NCI-H510A (cell line): ENCODE data around the gene CBLC.

Experiments
- DNase-seq: peaks from one replicate; lab custom pipeline; 2025; lab: John Stamatoyannopoulos, UW

The CBLC gene

DNA sequence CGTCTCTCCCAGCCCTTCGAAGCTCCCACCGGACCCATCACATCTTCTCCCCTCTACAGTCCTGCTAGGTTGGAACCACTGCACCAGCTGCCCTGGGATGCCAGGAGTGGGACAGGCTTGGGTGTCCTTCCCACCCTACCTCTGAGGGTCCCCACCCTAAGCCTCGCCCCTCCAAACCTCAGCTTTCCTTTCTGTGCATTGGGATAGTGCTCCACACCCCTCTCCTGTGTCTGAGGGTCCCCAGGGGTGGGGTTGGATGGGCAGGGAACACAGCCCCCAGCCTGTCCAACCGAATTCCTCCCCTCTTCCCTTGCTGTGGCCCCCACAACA is 31.1 kb upstream of the CBLC start:
- DNase-seq = no peak

DNA sequence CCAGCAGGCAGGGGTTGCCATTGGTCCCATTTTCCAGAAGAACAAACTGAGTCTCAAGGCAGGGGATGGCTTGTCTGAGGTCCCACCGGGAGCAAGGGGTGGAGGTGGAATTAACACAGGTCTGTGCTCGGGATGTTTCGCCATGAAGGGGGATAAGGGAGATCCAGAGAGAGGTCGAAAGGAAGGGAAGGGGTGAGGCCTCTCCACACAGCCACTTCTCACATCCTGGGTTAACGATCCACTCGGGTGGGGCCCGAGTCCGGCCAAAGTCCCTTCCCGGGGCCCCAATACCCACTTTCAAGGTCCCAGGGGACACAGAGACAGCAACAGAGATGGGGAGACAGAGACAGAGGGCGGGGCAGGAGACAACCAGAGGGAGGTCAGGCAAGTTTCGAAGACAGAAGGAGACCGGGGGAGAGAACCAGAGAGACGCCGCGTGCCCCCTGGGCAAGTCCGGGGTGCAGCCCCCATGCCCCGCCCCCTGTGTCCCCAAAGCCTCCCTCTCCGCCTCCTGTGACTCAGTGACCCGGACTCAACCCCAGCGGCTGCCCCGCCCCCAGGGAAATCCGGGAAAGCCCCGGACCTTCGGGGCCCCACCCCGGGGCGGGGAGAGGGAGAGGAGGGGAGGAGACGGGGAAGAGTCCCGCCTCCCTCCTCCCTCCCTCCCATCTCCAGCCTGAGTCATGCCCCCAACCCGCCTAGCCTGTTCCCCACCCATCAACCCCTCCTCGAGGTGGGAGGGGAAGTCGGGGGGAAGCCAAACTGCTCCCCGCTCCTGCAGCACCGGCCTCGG is 30.5 kb upstream of the CBLC start:
- peak; percentile 71 for DNase-seq

GRCh38 chr19:44747739-44748425 is 29.8 kb upstream of the CBLC start:
- no peak for DNase-seq

- DNase-seq = no peak
Observed at GRCh38 chr19:44748426-44749254, 29.1 kb upstream of the CBLC start, which contains the start of gene BCL3. Gene BCL3, plus strand, starts transcription at chr19:44748708. Its CDS starts 83 bp downstream, at chr19:44748791.

- DNase-seq = no peak
Observed at GRCh38 chr19:44749292-44749691, 28.4 kb upstream of the CBLC start.

DNA sequence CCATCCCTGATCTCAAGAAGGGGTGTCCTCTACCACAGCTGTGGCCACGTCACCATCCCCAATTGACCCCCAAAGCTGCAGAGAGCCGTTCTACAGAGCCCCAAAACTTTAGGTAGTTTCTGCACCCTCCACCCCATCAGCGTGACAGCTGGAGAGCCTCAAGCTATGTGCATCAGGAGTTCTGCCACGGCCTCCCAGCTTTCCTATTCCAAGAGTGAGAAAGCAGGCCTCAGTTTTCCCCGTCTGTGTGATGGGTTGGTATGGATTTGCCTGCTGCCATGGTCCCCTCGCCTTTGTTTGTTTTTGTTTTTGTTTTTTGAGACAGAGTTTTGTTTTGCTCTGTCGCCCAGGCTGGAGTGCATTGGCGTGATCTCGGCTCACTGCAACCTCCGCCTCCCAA is 27.7 kb upstream of the CBLC start:
- no peak for DNase-seq

GRCh38 chr19:44752123-44752815 is 25.4 kb upstream of the CBLC start:
- DNase-seq = no peak

DNA sequence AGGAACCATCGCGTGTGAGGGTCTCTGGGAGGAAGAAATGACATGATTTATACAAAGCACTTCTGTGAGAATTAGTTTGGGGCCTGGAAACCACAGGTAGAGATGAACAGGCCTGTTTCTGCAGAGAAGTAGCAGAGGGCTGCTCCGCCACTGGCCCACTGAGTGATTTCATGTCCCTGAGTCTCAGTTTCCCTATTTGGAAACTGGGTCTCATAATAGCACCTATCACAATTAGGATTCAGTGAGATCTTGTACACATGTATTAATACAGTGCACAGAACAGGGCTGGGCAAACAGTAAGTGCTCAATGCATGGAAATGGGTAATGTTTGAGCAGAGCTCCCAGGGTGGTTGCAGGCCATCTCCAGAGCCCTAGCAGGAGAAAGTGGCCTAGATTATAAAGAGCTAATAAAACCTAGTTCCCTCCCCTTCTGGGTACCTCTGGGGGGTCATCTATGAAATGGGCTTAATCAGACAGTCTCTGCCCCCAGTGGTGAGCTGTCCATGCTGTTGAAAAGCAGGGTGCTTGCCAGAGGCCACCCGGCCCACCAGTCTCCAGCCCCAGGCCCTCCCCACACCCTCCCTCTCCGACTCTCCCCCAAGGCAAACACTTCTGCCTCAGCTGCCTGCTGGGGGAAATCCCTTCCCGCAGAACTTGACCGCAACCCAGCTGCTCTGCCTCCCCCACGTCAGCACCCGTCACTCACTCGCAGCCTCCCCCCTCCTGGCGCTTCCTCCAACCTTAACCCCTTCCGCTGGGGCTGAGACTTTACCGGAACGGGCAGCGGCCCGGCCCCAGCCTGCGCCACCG is 24.7 kb upstream of the CBLC start:
- DNase-seq = peak; percentile 94

DNA sequence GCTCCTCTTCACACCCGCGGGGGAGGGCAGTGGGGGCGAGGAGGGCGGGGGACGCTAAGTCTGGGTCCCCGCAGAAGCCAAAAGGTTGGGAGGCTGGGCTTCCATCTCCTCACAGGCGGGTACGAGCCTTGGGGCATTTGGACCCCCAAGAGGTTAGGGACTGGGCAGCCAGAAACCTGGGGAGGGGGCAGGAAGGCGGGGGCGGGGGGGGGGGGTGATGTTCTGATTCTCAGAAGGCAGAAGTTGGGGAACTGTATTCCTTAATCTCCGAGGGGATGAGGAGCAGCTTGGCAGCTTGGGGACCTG is 24.1 kb upstream of the CBLC start:
- DNase-seq = no peak

GRCh38 chr19:44753932-44754749 is 23.5 kb upstream of the CBLC start:
- peak; percentile 76 for DNase-seq

DNA sequence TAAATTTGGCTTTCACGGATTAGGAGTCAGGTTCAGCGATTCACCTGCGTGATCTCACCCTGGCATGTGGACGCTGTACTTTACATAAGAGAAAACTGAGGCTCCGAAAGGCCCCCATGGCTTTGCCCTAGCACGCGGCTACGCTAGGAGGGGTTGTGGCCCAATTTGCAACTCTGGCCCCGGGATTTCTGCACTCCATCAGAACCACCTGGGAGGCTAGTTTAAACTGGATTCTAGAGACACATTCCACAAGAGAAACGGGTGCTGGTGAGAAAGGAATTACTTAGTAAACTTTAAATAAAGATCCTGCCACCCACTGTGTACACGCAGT is 23.0 kb upstream of the CBLC start:
- DNase-seq = no peak

GRCh38 chr19:44755219-44755618 is 22.5 kb upstream of the CBLC start:
- DNase-seq = no peak

DNA sequence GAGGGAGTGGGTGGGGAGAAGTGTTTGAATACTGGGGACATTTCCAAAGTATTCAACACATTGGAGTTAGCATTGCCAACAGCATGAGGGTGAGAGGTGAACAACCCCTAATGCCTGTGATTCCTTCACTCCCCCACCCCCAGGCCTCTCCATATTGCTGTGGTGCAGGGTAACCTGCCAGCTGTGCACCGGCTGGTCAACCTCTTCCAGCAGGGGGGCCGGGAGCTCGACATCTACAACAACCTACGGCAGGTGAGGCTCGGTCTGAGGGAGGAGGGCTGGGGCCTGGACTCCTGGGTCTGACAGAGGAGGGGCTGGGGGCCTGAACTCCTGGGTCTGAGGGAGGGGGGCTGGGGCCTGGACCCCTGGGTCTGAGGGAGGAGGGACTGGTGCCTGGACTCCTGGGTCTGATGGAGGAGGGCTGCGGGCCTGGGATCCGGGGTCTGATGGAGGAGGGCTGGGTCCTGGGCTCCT is 21.6 kb upstream of the CBLC start:
- DNase-seq = no peak

DNA sequence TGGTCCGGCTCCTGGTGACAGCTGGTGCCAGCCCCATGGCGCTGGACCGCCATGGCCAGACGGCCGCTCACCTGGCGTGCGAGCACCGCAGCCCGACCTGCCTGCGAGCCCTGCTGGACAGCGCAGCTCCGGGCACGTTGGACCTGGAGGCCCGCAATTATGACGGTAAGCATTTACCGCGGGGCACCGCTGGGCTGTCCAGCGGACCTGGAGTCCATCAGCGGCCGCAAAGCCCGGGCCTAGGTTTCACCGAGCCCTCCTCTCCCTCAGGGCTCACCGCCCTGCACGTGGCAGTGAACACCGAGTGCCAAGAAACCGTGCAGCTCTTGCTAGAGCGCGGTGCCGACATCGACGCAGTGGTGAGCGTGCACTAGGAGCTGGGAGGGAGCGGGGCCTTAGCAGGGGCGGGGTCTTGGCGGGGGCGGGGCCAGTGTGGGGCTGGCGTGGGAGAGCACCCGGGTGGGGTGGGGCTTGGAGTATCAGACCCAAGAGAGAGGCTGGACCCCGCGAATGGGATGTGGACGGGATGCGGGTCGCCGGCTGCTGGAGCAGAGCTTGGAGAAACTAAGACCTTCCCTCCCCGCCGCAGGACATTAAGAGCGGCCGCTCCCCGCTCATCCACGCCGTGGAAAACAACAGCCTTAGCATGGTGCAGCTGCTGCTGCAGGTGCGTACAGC is 20.5 kb upstream of the CBLC start:
- no peak for DNase-seq

DNA sequence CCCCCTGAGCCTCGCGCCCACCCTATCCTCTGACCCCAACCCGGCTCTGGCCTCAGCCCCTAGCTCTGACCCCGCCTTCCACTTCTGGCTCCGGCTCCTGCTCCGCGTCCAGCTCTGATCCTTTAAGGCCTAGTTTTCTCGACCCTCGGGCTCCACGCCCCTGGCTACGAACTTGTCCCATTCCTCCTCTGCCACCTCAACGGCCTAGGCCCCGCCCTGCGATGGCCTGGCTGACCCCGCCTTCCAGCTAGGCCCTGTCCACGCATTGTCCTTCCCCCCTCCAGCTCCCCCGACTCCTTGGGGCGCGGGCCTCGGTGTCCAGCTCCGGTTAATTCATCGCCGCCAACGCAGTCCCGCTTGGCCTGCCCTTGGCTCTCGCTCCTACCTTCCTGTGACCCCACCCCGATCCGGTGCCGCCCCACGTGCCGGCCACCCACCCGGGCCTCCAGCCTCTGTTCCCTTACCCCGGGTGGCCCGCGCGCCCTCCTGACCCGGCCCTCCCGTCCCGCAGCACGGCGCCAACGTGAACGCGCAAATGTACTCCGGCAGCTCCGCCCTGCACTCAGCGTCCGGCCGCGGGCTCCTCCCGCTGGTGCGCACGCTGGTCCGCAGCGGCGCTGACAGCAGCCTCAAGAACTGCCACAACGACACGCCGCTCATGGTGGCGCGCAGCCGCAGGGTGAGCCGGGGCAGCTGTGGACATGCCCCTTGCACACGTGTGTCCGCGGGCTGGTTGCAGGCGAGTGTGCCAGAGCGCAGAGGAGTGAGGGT is 19.8 kb upstream of the CBLC start:
- DNase-seq = no peak

DNA sequence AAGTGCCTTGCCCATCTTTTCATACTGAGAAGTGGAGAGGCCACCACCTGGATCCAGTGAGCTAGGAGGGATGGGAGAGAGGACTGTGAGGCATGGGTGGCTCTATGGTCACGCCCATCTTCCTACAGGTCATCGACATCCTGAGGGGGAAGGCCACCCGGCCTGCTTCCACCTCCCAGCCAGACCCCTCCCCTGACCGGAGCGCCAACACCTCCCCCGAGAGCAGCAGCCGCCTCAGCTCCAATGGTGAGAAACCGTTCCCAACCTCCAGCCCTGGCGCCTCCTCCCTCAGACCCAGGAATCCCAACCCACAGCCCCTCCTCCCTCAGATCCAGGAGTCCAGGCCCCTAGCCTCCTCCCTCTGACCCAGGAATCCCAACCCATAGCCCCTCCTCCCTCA is 19.1 kb upstream of the CBLC start:
- DNase-seq = no peak

DNA sequence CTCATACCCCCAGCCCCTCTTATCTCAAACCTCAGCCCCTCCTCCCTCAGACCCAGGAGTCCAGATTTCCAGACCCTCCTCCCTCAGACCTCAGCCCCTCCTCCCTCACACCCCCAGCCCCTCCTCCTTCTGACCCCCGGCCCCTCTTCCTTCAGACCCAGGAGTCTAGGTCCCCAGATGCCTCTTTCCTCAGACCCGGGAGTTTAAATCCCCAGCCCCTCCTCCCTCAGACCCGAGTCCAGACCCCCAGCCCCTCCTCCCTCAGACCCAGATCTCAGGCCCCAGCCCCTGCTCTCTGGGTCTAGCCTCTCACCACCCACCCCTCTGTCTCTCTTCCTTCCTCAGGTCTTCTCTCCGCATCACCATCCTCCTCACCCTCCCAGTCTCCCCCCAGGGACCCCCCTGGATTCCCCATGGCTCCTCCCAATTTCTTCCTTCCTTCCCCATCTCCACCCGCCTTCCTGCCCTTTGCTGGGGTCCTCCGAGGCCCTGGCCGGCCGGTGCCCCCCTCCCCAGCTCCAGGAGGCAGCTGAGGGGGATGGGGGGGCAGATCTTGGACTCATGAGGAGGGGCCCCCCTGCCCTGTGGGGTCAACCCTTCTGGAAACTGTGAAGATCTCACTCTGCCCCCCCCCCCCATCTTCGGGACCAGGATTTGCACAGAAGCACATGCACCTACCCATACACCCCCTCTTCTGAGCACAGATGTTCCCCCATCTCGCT is 18.4 kb upstream of the CBLC start:
- no peak for DNase-seq

DNA sequence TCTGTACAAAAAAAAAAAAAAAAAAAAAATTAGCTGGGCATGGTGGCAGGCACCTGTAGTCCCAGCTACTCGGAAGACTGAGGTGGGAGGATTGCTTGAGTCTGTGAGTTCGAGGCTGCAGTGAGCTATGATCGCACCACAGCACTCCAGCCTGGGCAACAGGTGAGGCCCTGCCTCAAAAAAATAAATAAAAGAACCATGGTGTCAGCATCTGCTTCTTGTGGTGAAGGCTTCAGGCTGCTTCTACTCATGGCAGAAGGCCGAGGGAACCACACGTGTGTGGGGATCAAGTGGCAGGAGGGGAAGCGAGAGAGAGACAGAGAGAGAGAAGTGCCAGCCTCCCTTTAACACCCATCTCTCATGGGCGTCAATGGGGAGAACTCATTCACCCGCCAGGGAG is 15.7 kb upstream of the CBLC start:
- DNase-seq = no peak
